Mesothelial cell of epicardium (in vitro differentiated cells): ENCODE measurements around the gene FOCAD. TPM values are rescaled to one million over a fixed set of nuclear protein-coding genes. Genes with fewer than 3 reads are reported as not detected.
"Not testable (repeated sequence)": the region's sequence is repeated elsewhere in the genome, so short reads cannot be mapped to it uniquely, and the experiment has no call there.

ENCODE experiments used
- DNase-seq, 2 experiments: peaks; one replicate each; pipeline ENCODE4 v3.0.0; 2021; ENCODE audit warnings: low spot score in 2 of 2; ENCODE audit not compliant: unreplicated experiment in 2 of 2
- H3K27ac Mint-ChIP-seq: 2 replicates; pipeline ENCODE4 v1.8.0; 2021; ENCODE audit warnings: mixed read lengths
- H3K27me3 Mint-ChIP-seq: 2 replicates; pipeline ENCODE4 v1.8.0; 2021; ENCODE audit warnings: low read depth, mixed read lengths
- H3K36me3 Mint-ChIP-seq: 2 replicates; pipeline ENCODE4 v1.8.0; 2021; ENCODE audit warnings: mixed read lengths
- H3K4me1 Mint-ChIP-seq: 2 replicates; pipeline ENCODE4 v1.8.0; 2021; ENCODE audit warnings: mixed read lengths
- H3K4me3 Mint-ChIP-seq: 2 replicates; pipeline ENCODE4 v1.8.0; 2021; ENCODE audit warnings: mild to moderate bottlenecking, moderate library complexity, mixed read lengths
- H3K9me3 Mint-ChIP-seq: 2 replicates; pipeline ENCODE4 v1.8.0; 2021; ENCODE audit warnings: mixed read lengths
- CTCF ChIP-seq: fragments of 200-600 bp; sonication (generic); IDR thresholded peaks from one replicate; pipeline ENCODE4 v1.5.0; 2021; ENCODE audit warnings: antibody characterized with exemption; ENCODE audit not compliant: unreplicated experiment
- total RNA-seq: library from RNA; stranded (reverse); gene quantifications from 3 replicates; pipeline ENCODE4 v1.2.1, GENCODE V29; 2021

FOCAD gene
- total RNA-seq, 1 donor from 2014 or later: 78.4 TPM

- H3K4me3 Mint-ChIP-seq: no peak overlapping the region
- peaks cover 16% of the 10 kb centered on the region for H3K36me3 Mint-ChIP-seq
- no peaks in the 10 kb centered on the region for H3K27me3 Mint-ChIP-seq
- peaks cover 16% of the 10 kb centered on the region for H3K9me3 Mint-ChIP-seq
- no peak for TF ChIP-seq CTCF
- H3K27ac Mint-ChIP-seq: no peak overlapping the region
- H3K4me1 Mint-ChIP-seq: no peaks in the 10 kb centered on the region
- DNase-seq: no peak
Observed at GRCh38 chr9:20651939-20652338, 32.1 kb upstream of the FOCAD start.

- peak in 1 of 2 experiments; percentile 56 for DNase-seq
- not testable (repeated sequence) for H3K4me1 Mint-ChIP-seq, H3K27me3 Mint-ChIP-seq, H3K4me3 Mint-ChIP-seq
- H3K36me3 Mint-ChIP-seq: peaks cover 16% of the 10 kb centered on the region
- H3K9me3 Mint-ChIP-seq: peaks cover 16% of the 10 kb centered on the region
- H3K27ac Mint-ChIP-seq: peak overlapping the region; percentile 86
Observed at GRCh38 chr9:20658246-20658667, 25.8 kb upstream of the FOCAD start.

- H3K27me3 Mint-ChIP-seq: no peaks in the 10 kb centered on the region
- no peak for DNase-seq
- no peak for TF ChIP-seq CTCF
- peaks cover 16% of the 10 kb centered on the region for H3K36me3 Mint-ChIP-seq
- peak overlapping the region; percentile 86 for H3K27ac Mint-ChIP-seq
- peaks cover 16% of the 10 kb centered on the region for H3K9me3 Mint-ChIP-seq
- peaks cover 5% of the 10 kb centered on the region for H3K4me1 Mint-ChIP-seq
- H3K4me3 Mint-ChIP-seq: no peak overlapping the region
Observed at GRCh38 chr9:20658677-20659473, 25.2 kb upstream of the FOCAD start.

GRCh38 chr9:20659474-20659967, 24.5 kb upstream of the FOCAD start:
- Mint-ChIP-seq H3K4me1 (peaks cover 5% of the 10 kb centered on the region), H3K9me3 (peaks cover 10% of the 10 kb centered on the region), H3K27ac (no peak overlapping the region), H3K27me3 (no peaks in the 10 kb centered on the region), H3K36me3 (peaks cover 10% of the 10 kb centered on the region), H3K4me3 (no peak overlapping the region)
- DNase-seq: no peak
- TF ChIP-seq CTCF: no peak

- TF ChIP-seq CTCF: no peak
- Mint-ChIP-seq H3K36me3 (no peaks in the 10 kb centered on the region), H3K4me1 (peaks cover 5% of the 10 kb centered on the region), H3K27ac (no peak overlapping the region), H3K27me3 (no peaks in the 10 kb centered on the region), H3K4me3 (no peak overlapping the region), H3K9me3 (no peaks in the 10 kb centered on the region)
- DNase-seq: no peak
Observed at GRCh38 chr9:20662156-20662555, 21.9 kb upstream of the FOCAD start.

GRCh38 chr9:20663133-20663532, 20.9 kb upstream of the FOCAD start:
- Mint-ChIP-seq H3K9me3 (no peaks in the 10 kb centered on the region), H3K4me3 (no peak overlapping the region), H3K27me3 (no peaks in the 10 kb centered on the region), H3K4me1 (peaks cover 5% of the 10 kb centered on the region), H3K27ac (no peak overlapping the region), H3K36me3 (no peaks in the 10 kb centered on the region)
- no peak for DNase-seq
- TF ChIP-seq CTCF: no peak
